Activated CD4-positive, CD25-positive, alpha-beta regulatory T cell treated with anti-CD3 and anti-CD28 coated beads, Interleukin-2, amount 50 U/mL, for 24 hours (primary cell): ENCODE measurements around the gene TEX52.

Experiments used
- ATAC-seq, 2 donors: fragments of 150-1000 bp; cut with Tn5 transposase; one replicate each; pipeline ENCODE4 v1.10.0; 2021; ENCODE audit warnings: mild to moderate bottlenecking in 1 of 2, moderate library complexity in 1 of 2

Gene TEX52

DNA sequence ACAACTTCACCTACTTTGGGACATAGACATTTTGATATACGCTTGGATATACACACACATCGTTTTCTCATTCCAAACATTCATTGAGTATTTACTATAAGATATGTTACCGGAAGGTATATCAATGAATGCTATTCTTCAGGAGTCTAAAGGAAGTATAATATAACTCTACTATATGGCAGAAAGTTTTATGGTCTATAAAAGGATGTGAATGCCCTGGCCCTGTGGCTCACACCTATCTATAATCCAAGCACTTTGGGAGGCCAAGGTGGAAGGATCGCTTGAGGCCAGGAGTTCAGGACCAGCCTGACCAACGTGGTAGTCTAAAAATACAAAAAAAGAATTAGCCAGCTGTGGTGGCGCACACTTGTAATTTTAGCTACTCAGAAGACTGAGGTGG lies 27.6 kb downstream of the TEX52 start:
- ATAC-seq, result no peak

DNA sequence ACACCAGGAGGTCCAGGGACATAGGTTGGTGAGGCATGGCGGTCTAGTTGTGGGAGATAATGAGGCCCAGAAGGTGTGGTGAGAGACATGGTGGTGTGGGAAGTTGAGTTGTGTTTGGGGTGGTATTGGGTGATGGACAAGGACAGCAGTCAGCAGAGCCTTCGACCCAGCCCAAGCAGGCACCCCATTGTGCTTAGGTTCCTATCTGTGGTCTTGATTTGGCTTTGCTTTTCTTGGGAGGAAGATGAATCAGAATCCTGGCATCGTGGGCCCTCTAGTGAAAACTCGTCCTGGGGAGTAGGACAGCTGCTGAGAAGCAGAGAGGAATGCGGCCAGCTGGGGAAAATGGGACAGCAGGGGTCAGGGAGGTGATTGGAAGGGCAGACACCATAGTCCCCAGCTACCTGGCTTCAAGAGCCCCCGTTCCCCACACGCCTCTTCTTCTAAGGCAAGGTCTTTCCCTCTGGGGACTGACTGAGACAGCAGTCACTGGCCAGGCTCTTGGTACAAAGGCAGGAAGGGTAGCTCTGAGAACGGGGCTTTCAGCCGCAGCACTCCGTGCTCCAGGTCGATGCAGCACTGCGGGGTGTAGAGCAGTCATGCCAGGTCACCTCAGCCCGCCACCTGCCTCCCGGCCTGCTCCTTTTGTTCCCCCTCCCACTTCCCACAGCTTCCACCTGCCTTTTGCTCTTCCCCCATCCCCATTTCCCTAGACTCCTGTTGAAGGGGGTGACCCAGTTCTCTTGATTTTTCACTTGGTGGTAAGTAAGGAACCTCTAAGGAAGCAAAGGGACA lies 29.9 kb downstream of the TEX52 start:
- ATAC-seq, result no peak

GRCh38 chr12:2826036-2826435 lies 30.8 kb downstream of the TEX52 start:
- no peak for ATAC-seq

DNA sequence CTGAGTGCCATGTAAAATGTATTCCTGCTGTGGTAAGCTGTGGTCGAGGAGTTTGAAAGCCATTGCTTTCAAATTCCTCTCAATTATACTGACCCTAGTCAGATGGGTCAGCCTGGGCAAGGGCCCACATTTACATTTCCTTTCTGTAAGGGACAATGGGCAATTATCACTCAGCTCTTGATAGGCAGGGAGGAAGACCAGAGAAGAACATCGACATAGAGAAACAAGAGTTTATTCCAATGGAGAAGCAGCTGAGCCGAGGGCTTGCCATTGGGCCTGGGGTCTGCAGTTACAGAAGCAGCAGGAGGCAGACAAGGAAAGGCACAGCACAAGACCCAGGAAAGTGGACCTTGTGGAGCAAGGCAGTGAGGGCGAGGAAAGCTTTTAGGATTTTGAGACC lies 31.7 kb downstream of the TEX52 start:
- ATAC-seq, result no peak

- ATAC-seq, result no peak
These were observed 32.3 kb downstream of the TEX52 start for GRCh38 chr12:2824541-2824940.

GRCh38 chr12:2823483-2823882 lies 33.4 kb downstream of the TEX52 start:
- no peak for ATAC-seq

- ATAC-seq, result no peak
These were observed 36.4 kb downstream of the TEX52 start for GRCh38 chr12:2820432-2820831.

DNA sequence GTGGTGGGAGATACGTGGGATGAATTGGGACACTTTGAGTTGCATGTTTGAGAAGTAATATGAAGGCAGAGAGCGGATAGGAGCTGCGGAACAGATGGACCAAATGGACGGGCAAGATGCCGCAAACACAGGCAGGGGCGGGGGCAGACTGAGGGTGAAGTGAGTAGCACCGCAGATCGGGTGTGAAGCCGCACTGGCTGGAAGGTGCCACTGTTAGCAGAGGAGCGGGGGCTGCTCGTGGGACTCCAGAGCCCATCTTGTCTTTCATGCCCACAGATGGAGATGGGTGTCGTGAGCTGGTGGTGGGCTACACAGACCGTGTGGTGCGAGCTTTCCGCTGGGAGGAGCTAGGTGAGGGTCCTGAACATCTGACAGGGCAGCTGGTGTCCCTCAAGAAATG lies 37.0 kb downstream of the TEX52 start:
- ATAC-seq, result no peak

DNA sequence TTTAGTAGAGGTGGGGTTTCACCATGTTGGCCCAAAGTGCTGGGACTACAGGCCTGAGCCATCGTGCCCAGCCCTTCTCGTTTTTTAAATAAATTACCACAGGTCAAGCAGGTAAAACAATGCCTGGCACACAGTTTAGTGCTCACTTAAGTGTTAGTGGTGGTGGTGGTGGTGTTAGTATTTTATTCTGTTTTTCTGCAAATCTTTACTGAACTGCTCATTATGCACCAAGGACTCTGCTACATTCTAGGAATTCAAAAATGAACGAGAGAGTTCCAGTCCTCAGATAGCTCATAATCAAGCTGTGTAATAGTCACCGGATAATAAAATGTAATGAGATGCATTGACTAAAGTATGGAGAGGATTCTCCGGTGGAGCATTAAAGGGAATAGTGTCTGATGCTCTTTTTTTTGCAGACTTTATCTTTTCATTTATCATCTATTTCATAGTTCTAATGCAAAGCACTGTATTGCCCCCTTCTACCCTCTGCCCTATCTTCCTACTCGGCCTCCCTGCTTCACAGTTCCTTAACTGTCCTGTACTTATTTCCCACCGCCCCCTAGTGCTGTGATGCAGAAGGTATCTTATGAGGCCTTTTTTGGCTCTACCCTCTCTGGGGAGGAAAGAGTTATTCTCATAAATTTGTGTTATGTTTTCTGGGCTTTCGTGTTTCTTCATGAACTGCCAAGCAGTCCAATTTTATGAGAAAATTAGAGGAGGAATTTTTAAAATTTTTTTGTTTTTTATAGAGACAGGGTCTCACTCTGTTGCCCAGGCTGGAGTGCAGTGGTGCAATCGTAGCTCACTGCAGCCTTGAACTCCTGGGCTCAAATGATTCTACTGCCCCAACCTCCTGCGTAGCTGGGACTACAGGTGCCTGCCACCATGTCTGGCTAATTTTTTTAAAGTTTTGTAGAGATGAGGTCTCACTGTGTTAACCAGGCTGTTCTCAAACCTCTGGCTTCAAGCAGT lies 43.3 kb downstream of the TEX52 start:
- no peak for ATAC-seq

DNA sequence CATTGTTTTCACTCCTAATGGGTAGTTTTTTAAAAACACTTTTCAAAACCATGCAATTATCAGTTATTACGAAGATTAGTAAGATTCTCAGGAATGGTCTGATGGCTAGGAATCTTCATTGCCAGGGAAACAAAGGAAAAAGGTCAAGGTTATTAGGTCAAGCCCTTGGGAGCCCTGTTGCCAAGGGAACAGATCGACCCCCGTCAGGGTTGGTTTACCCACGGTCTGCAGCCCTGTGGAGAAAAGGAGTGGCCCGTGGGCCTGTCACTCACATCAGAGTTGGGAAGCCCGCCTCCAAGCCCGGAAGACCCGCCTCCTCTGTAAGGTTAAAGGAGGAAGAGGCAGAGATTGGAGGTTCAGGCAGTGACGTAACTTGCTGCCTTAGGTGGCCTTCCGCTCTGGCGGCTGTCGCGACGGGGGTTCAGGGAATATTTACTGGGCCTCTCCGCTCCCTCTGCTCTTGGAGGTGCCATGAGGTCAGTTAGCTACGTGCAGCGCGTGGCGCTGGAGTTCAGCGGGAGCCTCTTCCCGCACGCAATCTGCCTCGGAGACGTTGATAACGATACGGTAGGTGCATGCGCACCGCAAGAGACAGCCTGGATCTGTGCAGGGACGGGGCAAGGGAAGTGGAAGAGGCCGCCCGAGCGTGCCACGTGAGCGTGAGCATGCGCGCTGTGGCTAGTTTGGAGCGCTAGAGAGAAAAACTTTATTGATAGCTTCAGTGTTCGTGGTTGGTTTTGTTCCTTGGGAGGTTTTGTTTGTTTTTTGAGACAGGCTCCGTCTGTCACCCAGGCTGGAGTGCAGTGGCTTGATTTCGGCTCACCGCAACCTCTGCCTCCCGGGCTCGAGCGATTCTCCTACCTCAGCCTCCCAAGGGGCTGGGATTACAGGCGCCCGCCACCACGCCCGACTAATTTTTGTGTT lies 44.3 kb downstream of the TEX52 start, which contains the start of gene ITFG2:
Gene ITFG2, plus strand, starts transcription at position 379 of the 924 bp plus-strand sequence. Its CDS starts 93 bp downstream, at position 472.
- ATAC-seq, result peak; percentile 97

GRCh38 chr12:2811801-2812200 lies 45.0 kb downstream of the TEX52 start:
- ATAC-seq, result no peak

DNA sequence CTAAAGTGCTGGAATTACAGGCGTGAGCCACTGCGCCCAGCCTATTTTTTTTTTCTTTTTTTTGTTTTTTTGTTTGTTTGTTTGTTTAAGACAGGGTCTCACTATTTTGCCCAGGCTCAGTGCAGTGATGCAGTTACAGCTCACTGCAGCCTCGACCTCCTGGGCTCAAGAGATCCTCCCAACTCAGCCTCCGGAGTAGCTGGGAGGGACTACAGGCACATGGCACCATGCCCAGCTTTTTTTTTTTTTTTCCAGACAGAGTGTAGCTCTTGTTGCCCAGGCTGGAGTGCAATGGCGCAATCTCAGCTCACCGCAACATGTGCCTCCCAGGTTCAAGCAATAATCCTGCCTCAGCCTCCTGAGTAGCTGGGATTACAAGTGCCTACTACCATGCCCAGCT lies 50.1 kb downstream of the TEX52 start:
- ATAC-seq, result no peak

GRCh38 chr12:2805143-2805520 lies 51.7 kb downstream of the TEX52 start:
- no peak for ATAC-seq

- ATAC-seq, result no peak
These were observed 52.3 kb downstream of the TEX52 start for GRCh38 chr12:2804393-2805142.

GRCh38 chr12:2803635-2804392 lies 53.0 kb downstream of the TEX52 start:
- ATAC-seq, result no peak

GRCh38 chr12:2801044-2801783 lies 55.6 kb downstream of the TEX52 start:
- ATAC-seq, result no peak

DNA sequence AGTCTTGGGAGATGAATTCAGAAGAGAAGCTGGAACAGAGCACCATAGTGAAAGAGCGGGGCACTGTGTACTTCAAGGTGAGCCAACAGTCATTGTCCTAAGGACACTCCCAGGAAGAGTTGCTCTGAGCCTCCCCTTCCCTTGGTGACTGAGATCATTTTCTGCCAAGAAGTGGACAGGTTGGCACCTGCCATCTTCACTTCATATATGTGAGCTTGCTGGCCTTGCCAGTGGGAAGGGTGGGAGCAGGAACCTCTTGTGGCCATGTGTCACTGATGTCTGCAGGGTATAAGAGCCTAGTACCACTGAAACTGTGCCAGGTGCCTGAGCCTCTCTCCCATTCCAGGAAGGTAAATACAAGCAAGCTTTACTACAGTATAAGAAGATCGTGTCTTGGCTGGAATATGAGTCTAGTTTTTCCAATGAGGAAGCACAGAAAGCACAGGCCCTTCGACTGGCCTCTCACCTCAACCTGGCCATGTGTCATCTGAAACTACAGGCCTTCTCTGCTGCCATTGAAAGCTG lies 56.7 kb downstream of the TEX52 start:
- no peak for ATAC-seq
